ENCODE measurements around the gene HDGFL2. TPM values are rescaled to one million over a fixed set of nuclear protein-coding genes. Genes with fewer than 3 reads are reported as not detected.

HDGFL2 gene
- total RNA-seq, 1 experiment from 2014 or later = 108 TPM

DNA sequence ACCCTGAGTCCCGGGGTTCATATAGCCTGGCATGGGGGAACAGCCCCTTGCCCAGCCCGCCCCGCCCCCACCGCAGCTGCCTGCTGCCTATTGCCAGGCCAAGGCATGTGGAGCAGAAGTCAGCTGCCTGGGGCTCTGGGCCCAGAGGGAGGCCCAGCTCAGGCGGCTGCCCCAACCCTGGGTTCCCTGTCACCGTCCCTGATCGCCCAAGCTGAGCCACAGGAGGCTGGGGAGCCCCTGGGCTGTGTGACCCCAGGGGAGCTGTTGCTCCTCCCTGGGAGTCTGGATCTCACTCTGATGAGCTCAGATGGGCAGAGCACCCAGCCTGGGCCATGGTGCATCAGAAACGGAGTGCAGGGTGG, 44.8 kb downstream of the HDGFL2 start:
- 0 out of 5 replicates have a peak, but pooled peaks cover 0 to 2% of the 10 kb centered on the region in 2 experiments for H3K9me3 Mint-ChIP-seq
- no peak overlapping the region for H3K27ac Mint-ChIP-seq
- TF ChIP-seq, protein P1, sequence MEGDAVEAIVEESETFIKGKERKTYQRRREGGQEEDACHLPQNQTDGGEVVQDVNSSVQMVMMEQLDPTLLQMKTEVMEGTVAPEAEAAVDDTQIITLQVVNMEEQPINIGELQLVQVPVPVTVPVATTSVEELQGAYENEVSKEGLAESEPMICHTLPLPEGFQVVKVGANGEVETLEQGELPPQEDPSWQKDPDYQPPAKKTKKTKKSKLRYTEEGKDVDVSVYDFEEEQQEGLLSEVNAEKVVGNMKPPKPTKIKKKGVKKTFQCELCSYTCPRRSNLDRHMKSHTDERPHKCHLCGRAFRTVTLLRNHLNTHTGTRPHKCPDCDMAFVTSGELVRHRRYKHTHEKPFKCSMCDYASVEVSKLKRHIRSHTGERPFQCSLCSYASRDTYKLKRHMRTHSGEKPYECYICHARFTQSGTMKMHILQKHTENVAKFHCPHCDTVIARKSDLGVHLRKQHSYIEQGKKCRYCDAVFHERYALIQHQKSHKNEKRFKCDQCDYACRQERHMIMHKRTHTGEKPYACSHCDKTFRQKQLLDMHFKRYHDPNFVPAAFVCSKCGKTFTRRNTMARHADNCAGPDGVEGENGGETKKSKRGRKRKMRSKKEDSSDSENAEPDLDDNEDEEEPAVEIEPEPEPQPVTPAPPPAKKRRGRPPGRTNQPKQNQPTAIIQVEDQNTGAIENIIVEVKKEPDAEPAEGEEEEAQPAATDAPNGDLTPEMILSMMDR (conservative IDR thresholded peaks at IDR 0.05) = no peak
- DNase-seq = no peak
- Histone ChIP-seq H3K18ac (ENCODE audit: insufficient read length, low read depth, low read length) (no peak overlapping the region), H3K9ac (ENCODE audit: extremely low read depth, insufficient read length, low read length) (no peak overlapping the region), H3T11ph (ENCODE audit: low read length) (no peak overlapping the region), H3K27me3 (ENCODE audit: insufficient read depth, low read length) (peaks cover 3% of the 10 kb centered on the region; the same call in 1 of the 2 replicates), H2AFZ (ENCODE audit: low read length) (no peak overlapping the region), H3K27ac (ENCODE audit: insufficient read length, low read depth, low read length) (no peak overlapping the region), H4K8ac (replicated peaks; ENCODE audit: insufficient read length, low read depth, low read length) (no peak overlapping the region), H4K5ac (ENCODE audit: insufficient read length, low read depth, low read length) (no peak overlapping the region), H2BK20ac (ENCODE audit: low read depth, low read length, poor library complexity, severe bottlenecking) (no peak overlapping the region), H4K20me1 (ENCODE audit: control insufficient read depth, insufficient read depth, insufficient read length) (no peaks in the 10 kb centered on the region), H3K79me1 (ENCODE audit: insufficient read depth, low read depth, low read length, poor library complexity, severe bottlenecking) (no peaks in the 10 kb centered on the region), H3K23me2 (ENCODE audit: insufficient read length, low read depth, low read length, poor library complexity, severe bottlenecking) (no peaks in the 10 kb centered on the region), H3K4me2 (ENCODE audit: insufficient read depth, insufficient read length, low read length) (no peak overlapping the region), H3K9me3 (ENCODE audit: control insufficient read depth, low read depth, low read length) (no peaks in the 10 kb centered on the region), H2BK15ac (ENCODE audit: low read depth, low read length) (no peak overlapping the region), H3K56ac (ENCODE audit: insufficient read length, low read depth, low read length) (no peak overlapping the region), H2BK5ac (ENCODE audit: insufficient read length, low read length) (no peak overlapping the region), H3K4me1 (ENCODE audit: insufficient read depth, low read length) (no peaks in the 10 kb centered on the region), H3K4ac (ENCODE audit: low read depth, low read length) (no peak overlapping the region), H2BK120ac (ENCODE audit: low read depth, low read length, poor library complexity, severe bottlenecking) (no peak overlapping the region), H3K14ac (ENCODE audit: insufficient read depth, low read length) (no peak overlapping the region), H3K79me2 (ENCODE audit: insufficient read depth, low read length) (no peaks in the 10 kb centered on the region), H4K91ac (ENCODE audit: insufficient read length, low read depth, low read length) (no peak overlapping the region), H2BK12ac (ENCODE audit: insufficient read length, low read depth, low read length) (no peak overlapping the region), H2AK5ac (ENCODE audit: insufficient read length, low read length) (no peak overlapping the region), H3K23ac (ENCODE audit: insufficient read length, low read depth, low read length) (no peak overlapping the region)
- WGBS (ENCODE audit: extremely low coverage, insufficient read length, low lambda C conversion rate) = no CpG with 5 or more reads among the region's 8 CpGs
- no peaks in the 10 kb centered on the region for H3K36me3 Mint-ChIP-seq (ENCODE audit: insufficient read depth in 1 of 3, low read depth in 3 of 3)
- H3K4me1 Mint-ChIP-seq = peaks cover 3 to 7% of the 10 kb centered on the region in 2 experiments; a peak in 3 of 4 replicates
- H3K27me3 Mint-ChIP-seq (ENCODE audit: low read depth) = peaks cover 73% of the 10 kb centered on the region
- no peak overlapping the region for H3K4me3 Mint-ChIP-seq

All from H9 (cell line).